Ecto neural progenitor cell (in vitro differentiated cells): ENCODE data around the gene FSTL4.
A peak's percentile ranks its signal among the peaks of the same experiment; 100 is the strongest.

ENCODE experiments used
- DNase-seq: peaks from one replicate; pipeline ENCODE4 v3.0.0-alpha.2; 2018; ENCODE audit warnings: low spot score

Gene FSTL4

DNA sequence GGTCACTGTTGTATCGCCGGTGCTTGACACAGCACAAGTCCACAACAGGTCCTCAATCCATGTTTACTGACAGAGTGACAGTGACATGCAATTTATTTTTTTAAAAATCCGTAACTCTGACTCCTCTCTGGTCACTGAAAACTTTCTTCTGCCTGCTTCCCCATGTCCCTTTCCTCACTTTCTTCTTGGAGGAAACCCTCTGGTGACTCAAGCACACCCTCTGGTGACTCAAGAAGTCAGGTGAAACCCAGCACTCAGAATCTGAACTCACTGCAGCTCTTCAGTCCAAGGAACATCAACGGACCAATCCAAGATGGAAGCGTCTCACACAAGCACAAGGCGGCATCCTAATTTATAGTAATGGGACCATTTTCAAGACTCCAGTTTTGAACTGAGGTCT lies 245.9 kb downstream of the FSTL4 start:
- peak; percentile 1 for DNase-seq

DNA sequence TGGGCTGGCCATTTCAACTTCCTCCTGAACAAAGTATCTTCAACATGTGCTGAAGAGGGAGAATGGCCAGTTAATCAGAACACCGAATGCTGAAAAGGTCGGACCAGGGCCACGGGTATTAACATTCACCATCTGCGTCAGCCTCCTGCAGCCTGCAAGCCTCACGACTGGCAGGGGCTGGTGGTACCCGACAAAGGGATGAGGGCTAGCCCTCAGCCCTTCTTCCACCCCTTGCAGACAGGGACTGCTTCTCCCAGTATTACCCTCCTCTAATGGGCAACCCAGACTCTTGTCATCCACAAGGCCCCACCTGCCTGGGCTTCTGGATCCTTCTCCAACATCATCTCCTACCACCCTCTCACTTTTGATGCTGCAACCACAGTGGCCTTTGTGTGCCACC lies 246.6 kb downstream of the FSTL4 start:
- peak; percentile 44 for DNase-seq

DNA sequence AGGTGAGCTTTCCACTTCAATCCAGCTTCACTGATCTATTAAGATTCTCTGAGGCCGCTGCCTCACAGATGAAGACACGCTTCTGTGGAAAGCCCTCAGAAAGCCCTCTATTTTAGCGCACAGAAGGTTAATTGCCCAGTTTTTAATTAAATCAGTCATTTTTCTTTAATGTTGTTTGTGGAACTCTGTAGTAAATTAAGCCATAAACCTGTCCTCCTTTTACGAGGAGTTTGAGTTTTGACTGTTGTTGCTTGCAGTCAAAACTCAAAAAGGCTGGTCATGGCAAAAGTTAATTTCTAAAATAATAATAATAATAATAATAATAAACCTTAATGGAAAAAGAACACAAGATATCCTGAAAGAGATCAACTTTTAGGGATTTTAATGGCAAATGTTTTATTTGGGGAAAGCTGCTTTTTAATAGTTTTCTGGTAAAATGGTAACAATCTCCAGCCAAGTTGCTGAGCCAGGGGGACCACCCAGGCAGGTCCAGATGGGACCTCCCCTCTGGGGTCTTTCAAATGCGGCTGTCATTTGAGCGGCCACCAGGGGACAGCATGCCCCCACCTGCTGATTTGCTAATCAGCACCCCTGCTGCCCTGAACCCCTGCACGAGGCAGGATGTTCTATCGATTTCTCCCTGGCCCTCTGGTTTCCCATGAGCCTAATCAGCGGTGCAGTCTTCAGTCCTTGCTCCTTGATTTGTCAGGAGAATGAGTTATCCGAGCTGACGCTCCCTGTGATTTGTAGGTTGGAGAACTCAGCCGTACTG lies 247.2 kb downstream of the FSTL4 start:
- DNase-seq: peak; percentile 68

DNA sequence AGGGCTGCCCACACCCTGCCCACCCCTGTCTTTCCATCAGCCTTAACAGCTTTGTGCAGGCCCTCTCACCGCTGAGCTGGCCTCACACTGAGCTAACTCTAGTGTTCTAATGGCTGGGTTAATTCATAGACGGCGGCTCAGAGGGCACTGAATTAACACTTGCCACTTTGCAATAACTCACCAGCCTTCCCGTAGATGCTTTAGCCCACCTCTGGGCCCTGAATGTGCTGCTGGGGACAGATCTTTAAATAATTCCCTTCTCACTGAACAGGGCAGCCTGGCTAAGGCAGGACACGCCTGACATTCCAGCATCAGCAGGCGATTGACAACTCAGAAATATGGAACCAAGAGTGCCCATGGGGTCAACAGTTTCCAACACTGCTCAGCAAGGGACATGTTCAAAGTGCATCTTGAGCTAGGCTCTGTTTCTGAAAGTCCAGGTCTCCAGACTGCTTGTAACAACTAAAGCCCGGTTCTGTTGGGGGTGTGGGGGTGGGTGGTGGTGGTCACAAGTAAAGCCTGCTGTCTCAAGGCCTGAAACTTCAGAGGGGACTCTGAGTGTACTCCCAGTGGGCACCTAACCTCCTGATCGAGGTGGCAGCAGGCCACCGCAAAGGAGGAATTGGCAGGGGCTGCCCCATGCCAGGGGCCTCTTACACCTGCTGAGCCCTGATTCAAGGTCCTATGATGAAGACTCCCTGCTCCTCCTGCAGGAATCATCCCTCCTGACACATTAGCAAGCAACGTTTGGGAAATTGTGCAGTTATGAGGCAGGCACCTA lies 248.3 kb downstream of the FSTL4 start:
- peak; percentile 39 for DNase-seq

DNA sequence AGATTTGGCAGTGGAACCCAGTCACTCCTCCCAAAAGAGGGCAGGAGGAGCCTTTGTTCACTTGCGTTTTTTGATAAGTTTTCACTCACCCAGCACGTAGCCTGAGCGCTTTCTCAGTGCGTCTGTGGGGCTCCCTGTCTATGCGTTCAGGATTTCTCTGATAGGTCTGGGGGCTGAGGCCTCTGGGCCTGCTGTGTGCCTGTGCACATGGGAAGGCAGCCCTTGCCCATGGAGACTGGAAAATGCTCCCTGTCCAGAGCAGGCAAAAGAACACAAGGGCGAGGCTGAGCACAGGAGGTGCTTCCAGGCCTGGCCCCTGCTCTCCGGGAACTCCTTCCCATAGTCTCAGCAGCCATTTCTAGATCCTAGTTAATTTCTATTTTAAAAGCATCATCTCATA lies 249.9 kb downstream of the FSTL4 start:
- peak; percentile 36 for DNase-seq

DNA sequence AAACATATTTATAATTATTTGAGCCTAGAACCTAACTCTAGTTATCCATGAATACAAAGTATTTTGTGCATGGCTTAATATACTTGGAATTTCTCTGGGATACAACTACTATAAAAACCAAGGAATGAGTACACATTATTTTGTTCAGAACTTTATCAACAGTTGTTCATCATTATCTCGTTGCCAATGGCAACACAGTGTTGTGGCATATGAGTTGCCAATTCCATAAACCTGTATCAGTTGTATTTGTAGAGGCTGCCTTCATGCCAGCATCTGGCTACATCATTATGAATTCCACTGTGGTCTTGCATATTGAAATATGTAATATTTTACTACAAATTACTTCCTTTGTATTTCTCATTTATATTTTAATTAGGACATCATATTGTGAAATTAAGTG lies 250.4 kb downstream of the FSTL4 start:
- no peak for DNase-seq

DNA sequence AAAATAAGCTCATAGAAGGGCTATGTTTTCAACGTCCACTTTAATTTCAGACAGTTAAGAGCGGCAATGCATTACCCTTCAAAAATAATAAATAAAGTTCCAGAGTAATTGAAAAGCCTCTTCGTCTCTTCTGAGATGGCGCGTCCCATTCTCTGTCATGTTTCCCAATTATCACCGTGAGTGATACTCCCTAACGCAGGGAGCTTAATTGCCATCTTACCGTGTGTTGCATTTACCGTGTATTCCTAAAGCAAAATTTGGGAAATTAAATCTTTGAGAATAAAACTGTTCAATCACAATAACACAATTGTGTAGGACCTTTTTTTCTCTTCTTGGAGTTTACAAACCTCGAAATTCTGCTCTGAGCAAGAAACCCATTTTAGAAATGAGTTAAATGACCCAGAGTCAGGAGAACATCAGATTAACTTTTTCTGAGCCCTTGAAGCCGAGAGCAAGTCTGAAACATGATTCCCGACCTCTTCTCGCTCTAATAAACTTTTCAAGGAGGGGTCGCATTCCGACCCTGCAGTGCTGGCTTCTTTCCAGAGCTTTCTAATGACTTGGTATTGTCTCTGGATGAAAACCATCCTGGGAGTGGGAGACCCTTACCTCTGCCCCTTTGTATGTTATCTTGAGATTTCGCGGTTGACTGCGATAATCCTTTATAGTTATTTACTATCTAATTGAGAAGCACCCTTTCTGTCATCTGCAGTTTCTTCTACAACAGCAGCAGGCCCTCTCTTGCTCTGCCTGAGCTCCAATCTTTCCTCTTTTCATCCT lies 251.5 kb downstream of the FSTL4 start:
- peak; percentile 48 for DNase-seq

DNA sequence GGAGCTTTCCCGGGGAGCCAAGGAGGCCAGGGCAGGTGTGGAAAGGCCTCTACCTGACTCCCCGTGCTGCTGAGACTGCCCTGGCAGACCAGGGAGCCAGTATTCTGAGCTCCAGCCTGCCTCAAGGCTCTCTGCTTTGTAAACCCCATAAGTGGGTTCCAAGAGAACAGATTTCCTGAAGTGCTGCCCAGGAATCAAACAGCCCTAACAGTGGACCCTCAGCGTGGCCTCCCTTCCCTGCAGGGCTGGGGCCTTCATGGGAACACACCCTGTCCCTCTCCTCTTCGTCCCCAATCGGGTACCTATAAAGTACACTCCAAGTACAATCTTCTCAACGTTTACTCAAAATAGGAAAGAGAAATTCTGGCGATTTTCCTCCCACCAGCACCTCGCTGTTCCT lies 252.5 kb downstream of the FSTL4 start:
- peak; percentile 31 for DNase-seq

DNA sequence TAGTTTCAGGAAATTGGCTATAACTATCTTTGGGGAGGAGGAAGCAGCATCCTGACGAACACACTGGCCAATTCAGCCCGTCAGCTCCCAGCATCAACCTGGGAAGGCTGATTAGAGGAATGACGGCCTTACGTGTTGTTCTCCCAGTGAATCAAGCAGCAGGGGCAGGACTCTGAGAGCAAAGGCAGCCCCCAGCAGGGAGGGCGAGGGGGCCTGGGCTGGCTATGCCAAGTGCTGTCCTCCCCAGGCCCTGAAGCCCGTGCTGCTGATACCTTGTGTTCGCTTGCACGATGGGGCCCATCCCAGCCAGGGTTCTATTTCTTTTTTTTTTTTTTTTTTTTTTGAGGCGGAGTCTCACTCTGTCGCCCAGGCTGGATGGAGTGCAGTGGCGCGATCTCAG lies 254.1 kb downstream of the FSTL4 start:
- DNase-seq: peak; percentile 37

DNA sequence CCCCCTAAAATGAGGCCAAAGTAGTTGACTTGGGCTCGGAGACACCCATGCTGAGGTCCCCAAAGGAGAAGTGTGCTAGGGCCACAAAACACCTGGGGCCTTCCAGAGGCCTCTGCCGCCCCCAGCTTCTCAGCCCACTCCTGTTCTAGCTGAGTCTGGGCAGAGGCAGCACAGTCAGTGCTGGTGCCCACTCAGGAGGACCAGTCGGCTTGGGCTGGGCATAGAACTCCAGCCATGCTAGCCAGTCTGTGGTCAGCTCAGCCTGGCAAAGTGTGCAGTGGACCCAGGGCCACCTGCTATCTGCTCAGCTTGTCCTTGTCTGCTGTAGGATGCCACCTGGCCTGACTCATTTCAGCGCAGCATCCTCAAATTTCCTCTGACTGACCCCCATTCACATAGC lies 254.6 kb downstream of the FSTL4 start:
- DNase-seq: peak; percentile 34

DNA sequence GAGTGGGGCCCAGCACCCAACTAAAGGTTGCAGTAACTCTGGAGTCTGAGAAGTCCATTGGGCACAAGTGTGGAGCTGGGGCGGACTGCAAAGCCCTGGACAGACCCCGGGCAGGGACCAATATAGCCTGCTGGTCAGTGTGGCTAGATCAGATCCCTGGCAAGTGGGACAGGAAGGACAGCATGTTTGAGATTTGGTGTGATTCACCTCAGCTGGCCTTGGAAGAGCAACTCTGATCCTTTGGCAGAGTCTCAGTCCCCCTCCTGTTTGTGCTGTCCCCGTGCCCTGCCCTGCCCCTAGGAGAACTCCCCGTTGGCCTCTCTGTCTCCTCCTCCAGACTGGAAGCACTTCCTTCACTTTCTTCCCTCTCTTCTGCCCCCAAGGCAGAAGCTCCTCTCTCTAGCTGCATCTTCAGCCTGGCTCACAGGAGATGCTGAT lies 255.3 kb downstream of the FSTL4 start:
- DNase-seq: peak; percentile 46

DNA sequence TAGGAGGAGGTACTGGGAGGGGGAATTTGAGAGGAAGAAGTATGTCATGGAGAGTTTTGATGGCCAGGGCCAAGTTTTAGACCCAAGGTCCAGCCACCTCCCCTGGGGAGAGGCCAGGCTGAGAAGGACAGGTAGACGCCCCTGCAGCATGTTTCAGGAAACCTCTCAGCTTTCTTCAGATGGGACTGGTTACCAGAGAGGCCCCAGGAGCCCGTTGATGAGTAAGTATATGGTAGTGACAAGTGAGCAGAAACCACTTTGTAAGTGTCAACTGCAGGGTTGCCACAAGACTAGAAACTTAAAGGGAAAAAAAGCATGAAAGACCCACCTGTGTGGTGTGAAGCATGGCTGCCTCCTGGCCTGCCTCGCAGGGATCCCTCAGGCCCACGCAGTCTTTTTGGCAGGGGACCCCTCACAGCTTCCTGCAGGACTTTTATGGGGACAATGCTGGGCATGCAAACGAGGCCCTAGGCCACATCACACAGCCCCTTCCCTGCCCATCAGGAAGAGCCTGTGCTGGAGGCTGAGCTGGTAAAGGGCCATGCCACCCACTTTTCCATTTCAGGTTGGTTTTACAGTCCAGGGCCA lies 255.9 kb downstream of the FSTL4 start:
- DNase-seq: peak; percentile 27

DNA sequence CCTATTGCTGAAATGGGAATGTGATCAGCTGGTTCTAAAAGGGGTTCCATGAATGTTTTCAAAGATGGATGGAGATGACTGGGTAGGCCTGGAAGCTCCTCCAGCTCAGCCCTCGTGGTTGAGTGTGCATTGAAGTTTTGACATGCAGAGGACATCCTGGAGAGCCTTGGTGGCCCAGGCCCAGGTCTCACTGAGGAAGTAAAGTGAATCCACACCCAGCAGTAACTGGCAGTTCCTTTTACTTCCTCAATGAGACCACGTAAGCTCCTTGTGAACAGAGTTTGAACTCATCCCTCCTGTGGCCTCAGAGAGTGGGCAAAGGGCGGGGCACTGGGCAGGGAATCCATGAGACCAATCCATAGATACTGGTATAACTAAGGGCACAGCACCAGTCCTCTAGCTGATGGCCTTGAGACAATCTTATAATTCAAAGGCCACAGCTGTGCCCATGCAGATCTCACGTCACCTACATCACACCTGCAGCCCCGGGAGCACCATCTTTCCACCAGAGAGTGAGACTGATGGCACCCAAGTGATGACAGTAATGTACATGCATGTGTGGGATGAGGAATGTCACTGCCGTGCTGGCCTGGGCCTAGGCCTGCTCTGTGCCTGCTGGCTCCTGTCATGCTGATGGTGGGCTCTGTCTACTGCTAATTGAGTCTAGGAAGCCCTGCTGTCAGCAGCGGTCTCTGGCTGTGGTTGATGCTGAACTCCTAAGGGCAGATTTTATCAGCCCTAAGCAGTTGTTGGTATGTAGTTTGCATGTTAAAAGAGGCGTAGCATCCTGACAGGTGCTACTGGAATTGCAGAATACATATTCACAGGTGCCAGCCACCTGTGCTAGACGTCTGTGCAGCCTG lies 257.8 kb downstream of the FSTL4 start:
- DNase-seq: peak; percentile 39

DNA sequence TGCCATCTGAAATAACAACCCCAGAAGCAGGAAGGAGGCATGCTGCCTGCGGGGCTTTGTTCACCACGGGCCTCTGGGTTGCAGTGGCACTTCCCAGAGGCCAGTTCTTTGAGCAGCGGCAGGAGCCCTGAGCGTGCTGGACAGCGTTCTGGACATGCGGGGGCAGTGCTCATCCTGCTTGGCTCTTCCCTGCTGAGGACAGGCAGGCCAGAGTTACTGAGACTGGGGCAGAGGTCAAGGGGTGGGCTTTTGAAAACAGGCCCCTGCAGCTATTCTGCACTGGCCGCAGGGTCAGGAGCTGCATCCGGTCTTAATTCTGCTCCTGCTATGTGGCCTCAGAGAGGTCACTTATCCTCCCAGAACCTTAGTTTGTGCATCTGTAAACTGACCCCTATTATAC lies 258.6 kb downstream of the FSTL4 start:
- DNase-seq: peak; percentile 86

DNA sequence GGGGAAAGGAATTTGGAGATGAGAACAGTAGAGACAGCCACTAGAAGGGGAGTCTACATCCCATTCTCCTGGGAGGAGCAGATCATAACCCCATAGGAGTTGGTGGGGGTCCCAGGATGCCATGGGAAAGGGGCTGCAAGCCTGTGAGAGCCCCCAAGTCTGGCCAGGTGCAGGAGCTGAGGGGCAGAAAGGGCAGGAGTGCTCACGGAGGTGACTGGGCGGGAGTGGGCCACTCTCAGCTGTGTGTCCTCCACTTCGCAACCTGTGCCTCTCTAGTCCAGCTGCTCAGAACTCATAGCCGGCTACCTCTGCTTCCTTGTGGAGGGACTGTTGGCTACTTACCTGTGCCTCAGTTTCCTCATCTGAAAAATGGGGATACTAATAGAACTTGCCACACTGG lies 263.9 kb downstream of the FSTL4 start:
- DNase-seq: no peak

DNA sequence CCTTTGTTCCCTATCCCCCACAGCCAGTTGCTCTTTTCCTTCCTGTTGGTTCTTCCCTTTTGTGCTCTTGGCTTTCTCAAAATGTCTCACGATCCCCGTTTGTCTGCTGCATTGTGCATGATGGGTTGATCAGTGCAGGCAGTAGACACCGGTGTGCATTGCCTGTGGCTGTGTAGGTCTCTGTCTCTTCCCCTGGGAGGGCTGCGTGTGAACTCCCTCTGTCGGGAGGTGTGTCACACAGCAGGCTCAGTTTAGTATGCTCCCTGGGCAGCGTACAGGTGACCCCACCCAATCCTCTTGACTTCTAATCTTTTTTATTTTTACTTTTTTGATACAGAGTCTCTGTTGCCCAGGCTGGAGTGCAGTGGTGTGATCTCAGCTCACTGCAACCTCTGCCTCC lies 265.3 kb downstream of the FSTL4 start:
- DNase-seq: peak; percentile 44

DNA sequence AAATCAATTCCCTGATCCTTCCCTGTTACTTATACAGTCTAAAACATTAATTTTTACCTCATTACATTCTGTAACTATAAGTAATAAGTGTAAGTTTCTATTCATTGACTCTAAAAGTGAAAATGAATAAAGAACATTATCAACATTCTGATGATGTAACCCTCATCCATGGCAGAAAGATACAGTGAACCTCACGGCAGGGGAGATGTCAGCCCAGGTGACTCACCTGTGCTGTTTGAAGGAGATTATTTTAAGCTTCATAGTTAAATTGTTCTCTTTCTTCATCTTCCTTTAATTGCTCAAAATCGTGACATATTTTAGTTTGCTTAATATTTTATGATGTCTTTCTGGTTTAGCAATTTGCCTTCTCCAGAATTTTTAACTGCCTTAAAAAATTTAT lies 268.1 kb downstream of the FSTL4 start:
- no peak for DNase-seq

DNA sequence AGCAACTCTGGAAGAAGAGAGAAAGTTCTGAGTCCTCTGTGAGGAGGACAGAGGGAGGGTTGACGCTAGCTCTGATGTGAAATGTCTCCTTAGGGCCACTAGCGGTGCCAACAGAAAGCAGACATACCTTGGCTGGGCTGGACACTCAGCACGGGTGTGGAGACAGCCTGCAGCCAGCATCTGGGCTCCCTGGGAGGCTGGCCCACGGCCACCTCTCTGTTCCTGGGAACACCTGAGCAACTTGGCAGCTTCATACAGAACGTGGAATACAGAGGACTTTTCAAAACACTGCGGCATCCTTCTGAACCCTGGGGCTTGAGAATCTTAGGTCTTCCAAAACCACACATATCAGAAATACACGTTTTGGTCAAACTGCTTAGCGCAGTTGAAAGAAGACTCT lies 269.1 kb downstream of the FSTL4 start:
- DNase-seq: no peak

DNA sequence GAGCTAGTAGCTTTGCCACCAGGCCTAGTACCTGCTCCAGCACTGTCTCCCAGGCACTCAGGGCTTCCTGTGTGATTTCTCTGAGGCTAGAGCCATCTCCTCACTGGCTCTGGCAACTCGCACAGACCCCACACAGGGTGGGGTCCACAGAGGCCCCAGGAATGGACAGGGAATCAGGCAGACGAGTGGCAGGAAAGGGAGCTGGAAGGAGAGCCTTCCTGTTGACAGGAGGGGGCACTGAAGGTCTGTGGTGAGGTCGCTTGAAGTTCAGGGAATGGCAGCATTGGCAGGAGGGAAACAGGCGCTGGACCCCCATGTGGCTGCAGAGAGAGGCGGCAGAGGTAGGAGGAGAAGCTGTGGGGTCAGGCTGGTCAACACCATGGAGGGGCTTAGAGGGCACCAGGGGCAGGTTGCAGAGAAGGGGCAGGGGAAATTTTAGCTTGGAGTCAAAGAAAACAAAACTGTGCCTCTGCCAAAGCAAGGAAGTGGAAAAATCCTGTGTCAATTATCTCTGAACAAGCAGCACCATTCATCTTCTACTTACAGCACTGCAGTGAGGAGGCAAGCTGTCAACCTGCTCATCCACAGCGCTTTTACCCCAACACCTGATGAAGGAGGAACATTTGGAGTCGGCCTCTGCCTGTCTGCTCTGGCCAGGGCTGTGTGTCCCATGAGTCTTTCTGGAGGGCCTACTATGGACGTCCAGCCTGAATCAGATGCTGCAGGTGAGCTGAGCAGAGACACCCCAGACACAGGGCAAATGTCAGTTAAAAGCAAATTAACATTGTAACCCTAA lies 270.2 kb downstream of the FSTL4 start:
- DNase-seq: peak; percentile 44

DNA sequence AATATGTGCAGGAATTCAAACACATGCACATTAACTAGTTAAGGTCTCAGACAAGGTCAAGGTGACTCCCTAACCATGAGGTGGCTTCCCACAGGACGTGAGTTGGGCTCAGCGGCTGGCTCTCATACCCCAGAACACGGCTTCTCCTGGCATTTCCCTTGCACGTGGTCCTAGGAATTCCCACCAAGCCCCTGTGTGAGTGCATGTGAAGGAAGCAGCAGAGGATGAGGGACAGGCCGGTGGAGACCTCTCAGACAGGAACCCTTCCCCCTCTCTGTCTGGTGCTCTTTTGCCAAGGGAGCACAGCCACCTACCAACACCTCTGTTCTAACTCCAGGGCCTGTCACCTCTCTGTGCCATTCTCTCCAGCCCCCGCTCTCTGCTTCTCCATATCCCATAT lies 271.0 kb downstream of the FSTL4 start:
- no peak for DNase-seq

DNA sequence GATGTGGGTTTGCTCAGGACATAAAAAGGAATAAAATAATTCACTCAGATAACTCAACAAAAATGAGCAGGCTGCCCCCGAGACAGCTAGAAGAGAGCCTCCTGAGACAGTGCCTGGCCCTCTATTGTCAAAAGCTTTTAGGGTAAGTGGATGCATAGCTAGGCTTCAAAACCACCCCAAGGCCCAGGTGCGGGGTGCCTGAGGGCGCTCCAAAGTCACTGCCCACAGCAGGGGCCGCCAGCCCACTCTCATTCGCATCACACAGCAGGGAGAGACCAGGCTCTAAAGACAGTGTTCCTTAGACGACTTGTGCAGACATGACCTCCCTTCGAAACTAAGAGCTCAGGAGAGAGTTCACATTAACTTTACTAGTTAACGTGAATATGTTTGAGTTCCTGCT lies 271.5 kb downstream of the FSTL4 start:
- DNase-seq: no peak
